GM21786 (cell line): ENCODE measurements around the gene PSMB9.
A peak's percentile ranks its signal among the peaks of the same experiment; 100 is the strongest.
"Not testable (repeated sequence)": the region's sequence is repeated elsewhere in the genome, so short reads cannot be mapped to it uniquely, and the experiment has no call there.

Experiments
- ATAC-seq: cut with Tn5 transposase; IDR thresholded peaks from one replicate; pipeline ENCODE4 v1.9.1; 2021; ENCODE audit not compliant: unreplicated experiment

Gene PSMB9

DNA sequence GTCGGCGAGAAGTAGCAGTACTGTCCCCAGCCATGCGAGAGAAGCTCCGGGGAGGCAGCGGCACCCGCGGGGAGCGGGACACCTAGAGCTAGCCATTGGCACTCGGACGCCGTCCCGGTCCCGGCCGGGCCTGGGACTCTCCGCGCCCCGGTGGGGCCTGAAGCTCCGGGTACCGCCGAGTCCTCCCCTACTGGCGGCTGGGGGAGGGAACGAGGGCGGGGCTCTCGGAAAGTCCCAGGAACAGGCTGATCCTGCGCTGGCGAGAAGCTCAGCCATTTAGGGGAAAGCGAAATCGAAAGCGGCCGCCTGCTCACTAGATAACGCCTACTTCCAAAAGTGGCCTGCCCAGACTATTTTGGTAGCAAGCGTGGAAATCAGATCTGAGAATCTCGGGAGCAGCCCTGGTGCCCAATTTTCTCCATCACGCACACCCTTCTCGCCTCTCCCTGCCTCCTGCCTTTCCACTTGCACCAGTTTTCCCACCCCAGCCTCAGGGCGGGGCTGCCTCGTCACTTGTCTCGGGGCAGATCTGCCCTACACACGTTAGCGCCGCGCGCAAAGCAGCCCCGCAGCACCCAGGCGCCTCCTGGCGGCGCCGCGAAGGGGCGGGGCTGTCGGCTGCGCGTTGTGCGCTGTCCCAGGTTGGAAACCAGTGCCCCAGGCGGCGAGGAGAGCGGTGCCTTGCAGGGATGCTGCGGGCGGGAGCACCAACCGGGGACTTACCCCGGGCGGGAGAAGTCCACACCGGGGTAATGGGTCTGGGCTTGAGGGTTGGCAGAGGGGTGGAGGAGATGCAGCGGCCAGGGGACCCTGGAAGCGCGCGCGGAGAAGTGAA lies at the start of gene PSMB9, which contains the start of gene TAP1:
PSMB9 (plus strand) TSS at position 652 of the 835 bp plus-strand sequence; CDS start at position 690, 38 bp downstream.
TAP1 (minus strand) TSS at position 164 of the 835 bp plus-strand sequence; CDS start at position 96, 68 bp downstream.
- peak; percentile 76 for ATAC-seq

DNA sequence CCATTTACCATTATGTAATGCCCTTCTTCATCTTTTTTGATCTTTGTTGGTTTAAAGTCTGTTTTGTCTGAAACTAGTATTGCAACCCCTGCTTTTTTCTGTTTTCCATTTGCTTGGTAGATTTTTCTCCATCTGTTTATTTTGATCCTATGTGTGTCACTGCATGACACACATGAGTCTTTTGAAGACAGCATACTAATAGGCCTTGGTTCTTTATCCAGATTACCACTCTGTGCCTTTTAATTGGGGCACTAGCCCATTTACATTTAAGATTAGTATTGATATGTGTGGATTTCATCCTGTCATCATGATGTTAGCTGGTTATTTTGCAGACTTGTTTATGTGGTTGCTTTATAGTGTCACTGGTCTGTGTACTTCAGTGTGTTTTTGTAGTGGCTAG lies 48.6 kb upstream of the PSMB9 start:
- ATAC-seq, result not testable (repeated sequence)

DNA sequence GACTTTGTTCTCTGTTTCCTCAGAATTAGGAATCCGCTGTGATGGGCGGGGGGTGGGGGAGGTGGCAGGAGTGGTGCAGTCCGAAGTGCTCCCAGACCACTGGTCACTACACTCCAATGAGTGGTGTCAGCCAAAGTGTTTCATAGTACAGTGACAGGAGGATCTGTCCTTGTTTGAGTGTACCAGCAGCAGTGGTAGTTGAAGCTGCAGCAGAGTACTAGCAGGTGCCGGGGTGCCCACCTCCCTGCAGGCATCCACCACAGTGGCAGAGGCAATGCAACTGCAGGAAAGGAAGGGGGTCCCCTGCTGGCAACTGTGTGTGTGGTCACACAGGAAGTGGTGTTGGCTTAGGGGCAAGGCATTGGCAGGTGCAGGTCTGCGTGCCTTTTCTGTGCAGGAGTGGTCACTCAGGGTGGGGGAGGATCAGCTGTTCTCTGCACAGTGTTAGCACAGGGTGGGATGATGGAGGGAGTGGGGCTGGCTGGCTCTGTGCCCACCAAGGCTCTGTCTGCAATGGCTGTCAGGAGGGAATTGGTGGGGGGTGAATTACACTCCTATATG lies 46.9 kb upstream of the PSMB9 start:
- no peak for ATAC-seq

DNA sequence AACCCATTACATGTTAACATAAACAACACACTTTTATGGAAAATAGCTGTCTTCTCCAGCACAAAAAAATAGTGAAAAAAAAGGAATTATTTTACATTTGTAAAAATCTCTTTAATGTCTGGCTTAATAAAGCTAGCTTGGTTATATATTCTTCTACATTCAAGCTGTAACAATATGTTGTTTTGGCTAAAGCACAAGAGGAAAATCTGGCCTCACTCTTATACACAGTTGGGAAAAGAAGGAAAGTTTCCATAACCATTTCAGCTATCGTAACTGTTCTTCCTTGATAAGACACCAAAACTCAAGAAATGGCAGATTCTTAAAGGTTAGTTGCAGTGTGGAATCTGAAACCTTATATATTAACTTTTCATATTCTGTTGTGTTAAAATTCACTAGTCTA lies 44.8 kb upstream of the PSMB9 start:
- ATAC-seq, result no peak

DNA sequence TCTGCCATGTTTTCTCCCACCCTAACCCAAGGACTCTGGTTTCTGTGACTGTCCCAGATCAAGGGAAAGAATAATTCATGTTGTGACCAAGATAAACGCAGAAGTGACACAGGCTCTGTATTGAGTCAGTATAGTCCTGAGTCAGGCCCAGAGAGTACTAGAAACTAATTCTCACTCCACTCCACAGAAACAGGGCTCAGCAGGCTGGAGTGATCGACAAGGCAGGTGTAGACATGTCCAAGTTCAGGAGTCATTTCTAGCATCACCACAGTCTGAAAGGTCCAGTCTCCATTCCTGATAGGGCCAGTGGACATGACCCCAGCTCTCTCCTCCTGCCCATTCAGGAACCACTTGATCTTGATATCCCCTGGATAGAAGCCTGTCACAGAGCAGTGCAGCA lies 39.8 kb upstream of the PSMB9 start:
- no peak for ATAC-seq

DNA sequence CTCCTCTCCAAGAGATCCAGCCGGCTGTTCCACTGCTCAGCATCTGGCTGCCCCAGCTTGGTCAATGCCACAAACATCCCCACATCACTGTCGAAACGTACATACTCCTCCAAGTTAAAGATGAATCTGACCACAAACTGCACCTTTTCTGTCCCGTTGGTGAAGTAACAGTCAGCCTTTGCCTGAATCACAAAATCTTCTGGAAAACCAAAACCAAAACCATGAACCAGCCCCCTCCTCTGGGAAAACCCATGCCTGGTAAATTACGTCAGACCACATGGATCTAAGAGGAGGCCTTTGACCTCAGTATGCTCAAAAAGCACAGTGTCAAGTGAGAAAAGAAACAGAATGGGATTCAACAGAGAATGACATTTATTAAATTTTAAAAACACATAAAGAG lies 38.9 kb upstream of the PSMB9 start:
- ATAC-seq, result no peak

DNA sequence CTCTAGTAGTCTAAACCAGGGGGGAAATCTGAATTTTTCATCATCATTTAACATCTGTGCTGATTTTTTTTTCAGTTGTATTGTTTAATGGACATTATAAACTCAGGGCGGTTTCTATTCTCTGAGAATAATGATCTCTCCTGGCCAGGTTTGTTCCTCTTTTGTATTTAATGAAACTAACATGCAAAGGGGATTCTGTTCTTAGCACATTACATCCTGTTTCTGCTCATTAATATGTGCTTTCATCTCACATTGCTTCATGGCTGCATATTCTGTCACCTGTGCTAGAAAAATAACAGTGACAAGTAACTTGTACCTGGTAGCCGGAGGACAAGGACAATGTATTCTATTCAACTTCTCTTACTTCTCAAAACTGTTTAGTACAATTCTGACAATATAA lies 38.0 kb upstream of the PSMB9 start:
- no peak for ATAC-seq

DNA sequence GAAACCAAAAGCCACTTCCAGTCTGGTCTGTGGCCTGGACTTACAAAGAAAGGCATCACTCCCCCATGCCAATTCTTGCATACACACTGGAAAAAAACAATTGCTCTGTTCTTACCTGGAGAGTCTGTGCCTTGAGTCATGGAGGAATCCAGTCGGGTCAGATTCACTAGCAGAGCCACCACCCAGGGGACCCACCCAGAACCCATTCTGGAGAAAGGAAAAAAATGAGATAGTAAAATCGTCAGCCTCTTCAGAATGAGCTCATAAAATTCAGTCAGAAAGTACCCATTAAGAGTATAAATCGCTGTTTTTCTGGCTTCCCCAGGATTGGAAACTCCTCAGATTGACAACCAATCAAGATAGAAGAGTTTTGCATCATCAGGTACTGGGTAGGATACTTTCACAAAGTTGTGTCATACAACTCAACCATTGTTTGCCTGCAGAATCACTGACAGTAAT lies 37.2 kb upstream of the PSMB9 start, which contains the start of gene HLA-DOB:
HLA-DOB (minus strand) TSS at position 257 of the 459 bp plus-strand sequence; CDS start at position 206, 51 bp downstream.
- ATAC-seq, result peak; percentile 58

DNA sequence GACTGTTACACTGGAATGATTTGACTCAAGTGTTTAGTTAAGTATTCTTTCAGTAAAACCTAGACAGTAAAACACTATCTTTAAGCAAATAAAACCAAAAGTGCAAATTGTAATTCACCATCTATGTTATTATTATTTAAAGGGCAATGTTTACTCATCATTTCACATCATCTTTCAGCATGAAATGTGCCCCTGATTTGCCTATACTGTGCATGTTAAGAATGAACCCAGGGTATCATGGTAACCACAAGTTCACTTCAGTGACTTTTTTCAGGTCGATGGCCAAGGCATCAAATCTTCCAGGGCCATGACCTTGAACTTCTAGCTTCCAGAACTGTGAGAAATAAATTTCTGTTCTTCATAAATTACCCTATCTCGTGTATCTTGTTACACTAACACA lies 35.1 kb upstream of the PSMB9 start:
- ATAC-seq, result no peak

DNA sequence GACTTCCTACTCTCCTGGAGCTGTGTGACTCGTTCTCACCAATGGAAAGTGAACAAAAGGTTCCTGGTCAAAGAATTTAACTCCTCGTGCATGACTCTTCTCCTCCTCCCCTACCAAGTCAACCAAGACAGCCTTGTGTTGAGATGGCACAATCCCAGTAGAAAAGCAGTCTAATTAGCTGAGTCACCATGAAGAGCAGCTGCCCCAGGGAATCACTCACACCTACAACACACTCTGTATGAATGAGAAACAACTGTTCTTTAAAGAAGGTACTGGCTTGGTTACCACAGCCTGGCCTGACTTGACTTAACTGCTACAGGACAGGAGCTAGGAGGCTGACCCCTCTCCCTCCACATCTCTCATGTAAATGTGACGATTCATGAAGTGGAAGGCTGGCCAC lies 34.3 kb upstream of the PSMB9 start:
- ATAC-seq, result no peak

DNA sequence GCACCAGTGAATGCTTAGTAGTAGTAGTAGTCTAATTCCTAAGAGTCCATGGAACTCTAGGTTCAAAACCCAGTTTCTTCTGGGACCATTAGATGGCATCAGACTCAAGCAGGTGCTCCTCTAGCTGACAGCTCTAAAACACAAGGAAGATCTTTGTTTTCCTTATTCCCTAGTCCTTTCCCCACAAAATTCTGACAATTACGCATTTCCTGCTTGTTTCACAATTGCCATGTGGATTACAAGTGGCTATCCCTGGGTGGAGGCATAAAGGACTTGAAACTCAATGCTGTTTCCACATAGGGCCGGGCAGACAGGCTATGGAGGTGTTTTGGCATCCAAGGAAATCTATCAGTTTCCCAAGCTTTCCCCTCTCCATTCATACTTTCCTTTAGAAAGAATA lies 28.0 kb upstream of the PSMB9 start:
- no peak for ATAC-seq

DNA sequence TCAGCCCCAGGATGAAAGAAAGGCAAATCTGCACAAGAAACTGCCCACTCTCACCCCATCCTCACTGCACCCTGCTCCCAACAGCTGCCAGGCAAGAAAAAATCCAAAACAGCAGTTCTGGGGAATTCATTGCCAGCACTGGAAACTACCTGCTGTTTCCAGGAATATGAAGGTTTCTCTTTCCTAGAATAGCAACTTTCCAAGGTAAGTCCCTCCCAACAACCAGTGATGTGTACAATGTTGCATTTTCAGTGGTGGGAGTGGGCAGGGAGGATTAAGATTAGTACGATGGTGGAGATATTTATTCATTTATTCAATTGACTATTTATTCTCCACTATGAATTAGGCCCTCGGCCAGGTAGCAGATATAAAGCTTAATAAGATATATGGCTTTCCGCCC lies 27.0 kb upstream of the PSMB9 start:
- ATAC-seq, result no peak

DNA sequence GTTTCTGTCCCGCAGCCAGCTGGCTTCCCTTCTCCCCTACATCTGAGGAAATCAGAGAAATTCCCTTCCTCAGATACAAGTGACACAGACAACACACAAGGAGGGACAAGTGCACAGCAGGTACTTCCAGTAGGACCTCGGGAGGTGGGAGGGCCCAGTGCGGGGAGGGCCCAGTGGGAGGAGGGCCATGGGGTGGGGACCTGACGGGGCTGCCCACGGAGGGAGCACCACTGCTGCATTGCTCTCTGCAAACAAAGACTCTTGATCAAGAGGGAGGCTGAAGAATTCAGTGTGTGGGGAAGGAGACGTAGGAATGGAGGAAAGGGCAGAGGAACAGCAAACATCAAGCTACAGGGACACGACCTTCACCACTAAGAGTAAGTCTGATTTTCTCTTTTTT lies 24.5 kb upstream of the PSMB9 start:
- no peak for ATAC-seq

DNA sequence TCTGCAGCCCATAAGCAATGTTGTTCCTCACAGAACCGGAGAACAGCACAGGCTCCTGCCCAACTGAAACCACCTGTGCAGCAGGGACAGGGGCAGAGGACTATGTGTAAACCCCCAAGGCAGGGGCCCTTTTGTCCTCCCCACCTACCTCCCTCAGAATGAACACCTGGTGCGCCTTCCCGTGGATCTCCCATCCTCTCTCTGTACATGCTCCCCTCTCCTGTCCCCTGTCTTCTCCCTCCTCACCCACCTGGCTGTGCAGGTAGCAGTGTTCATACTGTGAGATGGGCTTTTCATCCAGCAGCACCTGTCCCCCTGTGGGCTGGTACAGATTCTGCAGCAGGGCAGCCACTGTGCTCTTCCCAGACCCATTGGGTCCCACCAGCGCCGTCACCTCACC lies 24.0 kb upstream of the PSMB9 start:
- ATAC-seq, result no peak

DNA sequence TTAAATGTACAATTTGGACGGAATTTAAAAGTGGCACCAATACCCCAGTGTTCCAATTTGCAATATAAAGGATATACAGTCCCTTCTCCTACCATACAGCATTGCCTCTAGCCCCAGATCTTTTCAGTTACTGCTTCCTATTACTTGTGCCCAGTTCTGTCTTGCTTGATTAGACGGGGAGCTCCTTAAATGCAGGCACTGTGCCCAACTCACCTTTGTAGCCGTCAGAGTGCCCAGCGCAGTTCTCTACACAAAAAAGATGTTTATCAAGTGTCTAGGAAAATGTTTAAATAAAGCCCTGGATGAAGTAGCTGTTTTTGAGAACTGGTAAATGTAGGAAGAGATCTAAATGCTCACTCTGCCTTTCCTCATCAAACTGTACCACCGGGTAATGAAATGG lies 23.1 kb upstream of the PSMB9 start:
- no peak for ATAC-seq

DNA sequence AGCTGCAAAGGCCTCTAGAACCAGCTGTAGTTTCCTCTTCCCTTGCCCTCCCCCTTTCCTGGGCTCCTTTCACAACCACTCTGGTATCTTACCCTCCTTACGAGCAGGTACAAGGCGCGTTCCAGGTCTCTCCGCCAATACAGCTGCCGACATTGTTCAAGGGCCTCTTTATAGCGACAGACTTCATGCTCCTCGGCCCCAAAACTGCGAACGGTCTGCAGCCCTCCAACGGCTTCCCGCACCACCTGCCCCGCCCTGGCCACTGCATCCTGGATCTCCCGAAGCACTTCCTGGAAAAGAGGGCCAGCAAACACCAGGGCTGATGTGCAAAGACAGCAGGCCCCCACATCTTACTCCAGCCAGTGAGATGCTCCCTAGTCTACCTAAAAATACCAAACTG lies 21.5 kb upstream of the PSMB9 start:
- ATAC-seq, result no peak

DNA sequence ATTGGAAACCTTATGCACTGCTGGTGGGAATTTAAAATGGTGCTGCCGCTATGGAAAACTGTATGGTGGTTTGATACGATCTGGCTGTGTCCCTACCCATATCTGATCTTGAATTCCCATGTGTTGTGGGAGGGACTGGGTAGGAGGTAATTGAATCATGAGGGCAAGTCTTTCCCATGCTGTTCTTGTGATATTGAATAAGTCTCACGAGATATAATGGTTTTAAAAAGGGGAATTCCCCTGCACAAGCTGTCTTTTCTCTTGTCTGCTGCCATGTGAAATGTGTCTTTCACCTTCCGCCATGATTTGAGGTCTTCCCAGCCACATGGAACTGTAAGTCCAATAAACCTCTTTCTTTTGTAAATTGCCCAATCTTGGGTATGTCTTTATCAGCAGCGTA lies 20.3 kb upstream of the PSMB9 start:
- no peak for ATAC-seq

DNA sequence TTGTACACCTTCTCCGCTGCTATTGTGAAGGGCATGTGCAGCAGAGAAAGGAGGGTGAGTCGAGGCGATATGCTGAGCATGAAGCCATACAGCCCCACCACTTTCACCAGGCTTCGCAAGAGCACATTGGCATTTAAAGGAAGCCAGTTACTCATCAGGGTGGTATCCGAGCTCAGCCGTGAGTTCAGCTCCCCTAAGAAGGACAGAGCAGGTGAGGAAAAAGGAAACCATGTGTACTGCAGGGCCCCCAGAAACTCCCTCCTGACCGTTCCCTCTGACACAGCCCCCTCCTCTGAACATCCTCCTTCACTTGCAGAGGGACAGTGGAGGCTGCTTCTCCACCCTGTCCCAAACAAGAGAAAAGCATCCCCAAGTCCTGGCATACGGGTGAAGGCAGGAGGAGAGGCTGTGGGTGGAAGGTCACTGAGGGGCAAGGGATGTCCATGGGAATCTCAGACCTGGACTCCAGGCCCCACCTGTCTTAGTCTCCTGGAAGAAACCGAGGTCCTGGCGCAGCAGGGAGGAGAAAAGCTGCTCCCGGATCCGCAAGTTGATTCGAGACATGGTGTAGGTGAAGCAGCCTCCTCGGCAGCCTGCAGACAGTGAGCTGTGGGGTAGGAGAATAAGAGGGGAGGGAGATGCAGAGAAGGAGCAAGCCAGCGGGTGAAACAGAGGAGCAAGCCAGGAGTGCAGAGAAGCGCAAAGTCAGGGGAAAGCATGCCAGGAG lies 18.7 kb upstream of the PSMB9 start:
- ATAC-seq, result no peak

DNA sequence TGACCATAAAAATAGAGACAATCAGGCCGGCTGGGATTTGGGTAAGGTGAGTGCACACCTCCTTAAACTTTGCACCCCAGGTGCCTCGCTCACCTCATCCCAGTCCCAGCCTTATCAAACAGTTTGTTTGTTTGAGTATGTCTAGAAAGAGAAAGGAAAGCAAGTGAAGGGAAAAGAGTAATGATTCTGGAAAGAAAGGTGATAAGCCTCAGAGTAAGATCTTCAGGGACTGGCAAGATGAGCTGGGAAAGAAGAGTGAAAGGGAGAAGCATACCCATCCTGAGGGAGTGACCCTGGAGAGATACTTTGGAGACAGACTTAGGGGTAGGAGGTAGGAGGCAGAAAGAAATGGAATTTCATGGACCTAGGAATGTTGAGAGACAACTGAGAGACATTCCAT lies 17.1 kb upstream of the PSMB9 start:
- no peak for ATAC-seq

DNA sequence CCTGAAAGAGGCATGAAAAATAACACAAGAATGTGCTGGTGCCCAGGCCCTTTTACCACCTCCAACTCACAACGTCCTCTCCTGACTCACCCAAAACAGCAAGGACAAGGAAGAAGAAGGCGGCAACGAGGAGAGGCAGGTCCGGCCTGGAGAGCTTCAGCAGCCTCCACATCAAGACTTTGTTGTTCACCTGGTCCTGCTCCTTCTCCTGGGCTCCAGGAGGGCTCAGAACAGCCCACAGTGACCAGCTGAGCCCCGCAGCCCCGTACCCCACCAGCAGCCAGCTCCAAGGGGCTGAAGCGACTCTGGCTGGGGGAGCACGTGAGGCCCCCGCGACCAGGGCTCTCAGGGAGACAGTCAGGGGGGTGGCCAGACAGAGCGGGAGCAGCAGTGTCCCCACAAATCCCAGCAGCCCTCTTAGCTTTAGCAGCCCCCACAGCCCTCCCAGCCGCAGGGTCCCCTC lies 16.3 kb upstream of the PSMB9 start:
- no peak for ATAC-seq

DNA sequence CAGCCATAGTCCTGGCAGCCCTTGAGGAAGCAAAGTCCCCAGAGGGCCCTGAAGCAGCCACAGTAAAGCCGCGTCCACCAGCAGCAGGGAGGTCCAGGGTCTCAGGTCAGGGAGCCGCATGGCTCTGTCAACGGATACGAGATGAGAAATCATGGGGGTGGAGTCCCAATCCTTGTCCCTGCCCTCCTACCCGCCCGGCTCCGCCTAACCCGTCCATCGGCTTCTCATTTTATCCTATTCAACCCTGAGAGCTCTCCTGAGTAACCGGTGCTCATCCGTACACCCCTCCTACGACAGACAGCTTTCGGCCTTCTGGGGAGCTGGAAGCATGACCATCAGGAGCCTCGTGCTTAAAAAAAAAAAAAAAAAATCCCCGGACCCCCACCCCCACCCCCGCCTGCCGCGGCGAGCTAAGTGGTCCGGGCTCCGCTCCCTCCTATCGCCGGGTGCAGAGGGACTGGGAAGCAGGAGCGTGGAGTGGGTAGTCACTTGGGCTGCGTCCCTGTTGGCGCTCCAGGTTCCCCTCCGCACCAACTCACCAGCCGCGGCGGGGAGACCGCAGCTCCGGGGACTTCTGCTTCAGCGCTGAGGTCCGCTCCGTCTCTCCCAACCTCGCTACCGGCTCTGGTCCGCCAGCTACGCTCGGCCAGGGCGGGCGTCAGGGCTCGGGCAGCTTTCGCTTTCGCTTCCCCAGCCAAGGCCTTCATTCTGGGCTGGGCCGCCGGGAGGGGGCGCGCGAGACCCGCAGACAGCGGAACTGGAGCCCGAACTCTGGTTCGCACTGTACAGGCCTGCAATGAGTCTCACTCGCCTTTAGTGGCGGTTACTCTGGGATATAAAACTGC lies 15.7 kb upstream of the PSMB9 start, which contains the start of gene TAP2:
TAP2 (minus strand) TSS at position 626 of the 845 bp plus-strand sequence; CDS start at position 120, 506 bp downstream.
- ATAC-seq, result peak; percentile 70
